ENCODE measurements around the gene STARD13.
"Not testable (repeated sequence)": the region's sequence is repeated elsewhere in the genome, so short reads cannot be mapped to it uniquely, and the experiment has no call there.

Gene STARD13

DNA sequence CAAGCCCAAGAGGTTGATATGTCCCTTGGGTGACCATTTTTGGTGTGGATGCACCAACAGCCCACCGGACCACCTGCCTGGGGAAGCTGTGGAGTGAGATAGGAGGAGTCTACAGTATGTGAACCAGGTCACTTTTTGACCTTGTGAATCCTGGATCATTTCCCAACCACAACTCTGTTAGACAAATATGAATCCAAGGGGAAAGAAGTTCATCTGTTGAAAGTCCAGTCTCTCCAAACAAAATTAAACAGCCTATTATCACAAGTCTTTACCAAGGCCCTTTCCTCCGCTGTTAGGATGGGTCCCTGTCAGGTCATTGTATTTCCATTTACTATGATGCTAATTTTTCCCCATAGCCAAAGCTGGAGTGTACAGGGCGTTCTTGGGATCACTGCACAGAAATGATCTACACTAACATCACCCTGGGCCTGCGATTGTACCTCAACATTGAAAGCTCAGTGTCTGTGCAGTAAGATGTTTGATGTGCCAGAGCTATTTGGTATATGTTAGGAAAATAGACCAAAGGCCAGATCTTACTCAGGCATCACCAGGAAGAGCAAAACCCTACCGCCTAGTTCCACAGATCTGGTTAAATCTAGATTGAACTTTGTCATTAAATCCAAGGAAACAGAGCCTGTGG lies 117.1 kb downstream of the STARD13 start:
- H3K9me3 Mint-ChIP-seq (ENCODE audit: low read depth), result no peaks in the 10 kb centered on the region

GRCh38 chr13:33167491-33167890 lies 118.1 kb downstream of the STARD13 start:
- H3K9me3 Mint-ChIP-seq (ENCODE audit: low read depth), result peaks cover 4% of the 10 kb centered on the region
- no peaks in the 10 kb centered on the region for H3K4me1 Mint-ChIP-seq (ENCODE audit: low read depth)
- H3K4me3 Mint-ChIP-seq, result no peak overlapping the region
- H3K36me3 Mint-ChIP-seq, result peaks cover 4% of the 10 kb centered on the region
- H3K27ac Mint-ChIP-seq, result no peak overlapping the region
- H3K27me3 Mint-ChIP-seq, result peaks cover 4% of the 10 kb centered on the region

More for the DNA sequence above, 117.1 kb downstream of the STARD13 start:
- H3K4me1 Mint-ChIP-seq (ENCODE audit: low read depth), result no peaks in the 10 kb centered on the region
- H3K4me3 Mint-ChIP-seq, result no peak overlapping the region
- H3K36me3 Mint-ChIP-seq, result no peaks in the 10 kb centered on the region
- peaks cover 2% of the 10 kb centered on the region for H3K27me3 Mint-ChIP-seq
- H3K27ac Mint-ChIP-seq, result no peak overlapping the region

DNA sequence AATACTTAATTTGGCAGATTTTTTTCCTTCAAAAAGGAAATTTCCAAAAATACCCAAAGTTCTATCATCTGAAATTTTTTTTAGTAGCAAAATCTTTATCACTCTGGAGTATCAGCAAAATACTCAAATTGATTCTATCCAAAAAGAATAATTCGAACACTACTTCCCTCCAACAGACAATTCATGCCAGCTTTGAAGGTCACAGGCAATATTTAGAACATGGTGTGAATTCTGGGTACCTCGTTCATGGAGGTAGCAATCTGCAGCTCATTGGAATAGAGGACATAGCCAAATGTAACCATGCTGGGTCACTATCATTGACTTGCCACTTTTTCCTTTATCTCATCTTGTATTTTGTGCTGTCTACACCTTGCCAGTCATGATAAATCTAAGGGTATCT lies 119.8 kb downstream of the STARD13 start:
- H3K36me3 Mint-ChIP-seq, result peaks cover 9% of the 10 kb centered on the region
- H3K4me3 Mint-ChIP-seq, result no peak overlapping the region
- peaks cover 13% of the 10 kb centered on the region for H3K9me3 Mint-ChIP-seq (ENCODE audit: low read depth)
- peaks cover 4% of the 10 kb centered on the region for H3K27me3 Mint-ChIP-seq
- H3K27ac Mint-ChIP-seq, result no peak overlapping the region
- H3K4me1 Mint-ChIP-seq (ENCODE audit: low read depth), result no peaks in the 10 kb centered on the region

- Mint-ChIP-seq H3K4me1 (ENCODE audit: low read depth) (no peaks in the 10 kb centered on the region), H3K27ac (no peak overlapping the region), H3K27me3 (peaks cover 4% of the 10 kb centered on the region), H3K9me3 (ENCODE audit: low read depth) (peaks cover 13% of the 10 kb centered on the region), H3K4me3 (no peak overlapping the region), H3K36me3 (peaks cover 9% of the 10 kb centered on the region)
Measured at GRCh38 chr13:33164331-33164730, 121.2 kb downstream of the STARD13 start.

DNA sequence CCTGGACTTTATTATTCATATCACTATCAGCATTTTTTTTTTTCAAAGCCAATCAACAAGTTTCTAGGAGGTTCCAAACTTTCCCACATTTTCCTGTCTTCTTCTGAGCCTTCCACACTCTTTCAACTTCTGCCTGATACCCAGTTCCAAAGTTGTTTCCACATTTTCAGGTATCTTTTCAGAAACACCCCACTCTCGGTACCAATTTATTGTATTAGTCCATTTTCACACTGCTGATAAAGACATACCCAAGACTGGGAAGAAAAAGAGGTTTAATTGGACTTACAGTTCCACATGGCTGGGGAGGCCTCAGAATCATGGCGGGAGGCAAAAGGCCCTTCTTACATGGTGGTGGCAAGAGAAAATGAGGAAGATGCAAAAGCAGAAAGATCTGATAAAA lies 122.8 kb downstream of the STARD13 start:
- H3K27ac Mint-ChIP-seq; H3K27me3 Mint-ChIP-seq; H3K36me3 Mint-ChIP-seq; H3K4me3 Mint-ChIP-seq; H3K4me1 Mint-ChIP-seq (ENCODE audit: low read depth): not testable (repeated sequence)
- peaks cover 13% of the 10 kb centered on the region for H3K9me3 Mint-ChIP-seq (ENCODE audit: low read depth)

GRCh38 chr13:33158816-33159215 lies 126.7 kb downstream of the STARD13 start:
- no peak overlapping the region for H3K27ac Mint-ChIP-seq
- H3K4me1 Mint-ChIP-seq (ENCODE audit: low read depth), result no peaks in the 10 kb centered on the region
- H3K36me3 Mint-ChIP-seq, result peaks cover 9% of the 10 kb centered on the region
- no peak overlapping the region for H3K4me3 Mint-ChIP-seq
- H3K27me3 Mint-ChIP-seq, result peaks cover 3% of the 10 kb centered on the region
- H3K9me3 Mint-ChIP-seq (ENCODE audit: low read depth), result peaks cover 13% of the 10 kb centered on the region

DNA sequence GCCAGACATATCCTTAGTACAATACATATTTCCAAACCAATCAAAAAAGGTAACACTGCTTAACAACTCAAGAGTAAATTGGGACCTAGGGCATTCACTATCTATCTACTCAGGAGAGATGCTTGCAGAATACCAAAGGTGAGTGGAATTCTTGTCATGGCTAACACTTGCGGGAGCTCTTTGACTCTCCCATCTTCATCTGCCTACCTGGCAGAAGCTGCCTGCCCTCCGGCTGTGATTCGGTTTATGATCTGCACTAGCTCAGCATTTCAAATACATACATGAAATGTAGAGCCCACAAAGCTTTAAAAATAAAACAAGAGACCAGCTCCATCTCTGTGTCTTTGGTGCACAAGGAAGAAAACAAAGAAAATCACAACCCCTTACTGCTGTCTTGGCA lies 127.3 kb downstream of the STARD13 start:
- Mint-ChIP-seq H3K36me3 (peaks cover 9% of the 10 kb centered on the region), H3K4me3 (no peak overlapping the region), H3K27ac (no peak overlapping the region), H3K27me3 (peaks cover 3% of the 10 kb centered on the region), H3K4me1 (ENCODE audit: low read depth) (no peaks in the 10 kb centered on the region), H3K9me3 (ENCODE audit: low read depth) (peaks cover 13% of the 10 kb centered on the region)

DNA sequence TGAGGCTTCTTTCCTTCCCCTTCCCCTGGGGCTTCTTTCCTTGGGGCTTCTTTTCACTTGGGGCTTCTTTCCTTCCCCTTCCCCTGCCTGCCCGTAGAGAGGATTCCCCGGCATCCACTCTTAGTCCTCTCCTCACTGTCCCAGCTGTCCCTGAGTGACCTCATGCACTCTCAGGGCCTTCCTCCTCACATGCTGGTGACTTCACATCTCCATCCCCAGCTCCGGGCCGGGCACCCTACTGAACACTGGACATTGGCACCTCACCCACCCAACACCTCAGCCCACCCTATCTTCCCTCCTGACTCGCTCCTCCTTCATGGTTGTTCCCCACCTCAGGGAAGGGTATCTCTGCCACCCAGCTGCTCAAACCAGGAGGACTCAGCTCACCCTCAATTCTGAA lies 130.6 kb downstream of the STARD13 start:
- Mint-ChIP-seq H3K27me3 (peaks cover 5% of the 10 kb centered on the region), H3K36me3 (no peaks in the 10 kb centered on the region), H3K27ac (no peak overlapping the region), H3K9me3 (ENCODE audit: low read depth) (no peaks in the 10 kb centered on the region), H3K4me1 (ENCODE audit: low read depth) (no peaks in the 10 kb centered on the region), H3K4me3 (no peak overlapping the region)

- H3K4me3 Mint-ChIP-seq, result no peak overlapping the region
- no peaks in the 10 kb centered on the region for H3K9me3 Mint-ChIP-seq (ENCODE audit: low read depth)
- H3K27ac Mint-ChIP-seq, result no peak overlapping the region
- H3K27me3 Mint-ChIP-seq, result peaks cover 5% of the 10 kb centered on the region
- H3K36me3 Mint-ChIP-seq, result no peaks in the 10 kb centered on the region
- no peaks in the 10 kb centered on the region for H3K4me1 Mint-ChIP-seq (ENCODE audit: low read depth)
Measured at GRCh38 chr13:33153421-33154404, 131.8 kb downstream of the STARD13 start.

GRCh38 chr13:33152389-33152788 lies 133.2 kb downstream of the STARD13 start:
- Mint-ChIP-seq H3K27ac (no peak overlapping the region), H3K36me3 (no peaks in the 10 kb centered on the region)

DNA sequence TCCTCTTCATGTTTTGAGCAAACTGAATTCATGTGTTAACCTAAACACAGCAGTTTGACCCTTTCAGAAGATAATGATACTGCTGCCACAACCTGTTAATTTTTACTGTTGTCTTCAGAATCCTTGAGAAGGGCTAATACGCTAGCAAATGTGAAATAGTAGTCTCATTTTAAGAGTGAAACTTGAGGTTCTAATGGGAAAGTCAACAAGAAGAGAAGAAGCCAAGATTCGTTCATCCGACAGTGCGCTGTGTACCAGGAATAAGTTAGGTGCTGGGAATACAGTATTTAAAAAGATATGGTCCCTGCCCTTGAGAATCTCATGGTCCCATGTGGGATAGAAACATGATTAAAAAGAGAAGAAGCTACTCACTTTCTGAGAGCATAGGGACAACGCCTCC lies 134.9 kb downstream of the STARD13 start:
- H3K27me3 Mint-ChIP-seq, result peaks cover 6% of the 10 kb centered on the region
- no peaks in the 10 kb centered on the region for H3K9me3 Mint-ChIP-seq (ENCODE audit: low read depth)
- no peak overlapping the region for H3K4me3 Mint-ChIP-seq
- no peaks in the 10 kb centered on the region for H3K4me1 Mint-ChIP-seq (ENCODE audit: low read depth)
- H3K27ac Mint-ChIP-seq, result no peak overlapping the region
- no peaks in the 10 kb centered on the region for H3K36me3 Mint-ChIP-seq

More at GRCh38 chr13:33152389-33152788, 133.2 kb downstream of the STARD13 start:
- Mint-ChIP-seq H3K9me3 (ENCODE audit: low read depth) (no peaks in the 10 kb centered on the region), H3K4me3 (no peak overlapping the region), H3K4me1 (ENCODE audit: low read depth) (no peaks in the 10 kb centered on the region), H3K27me3 (peaks cover 5% of the 10 kb centered on the region)

DNA sequence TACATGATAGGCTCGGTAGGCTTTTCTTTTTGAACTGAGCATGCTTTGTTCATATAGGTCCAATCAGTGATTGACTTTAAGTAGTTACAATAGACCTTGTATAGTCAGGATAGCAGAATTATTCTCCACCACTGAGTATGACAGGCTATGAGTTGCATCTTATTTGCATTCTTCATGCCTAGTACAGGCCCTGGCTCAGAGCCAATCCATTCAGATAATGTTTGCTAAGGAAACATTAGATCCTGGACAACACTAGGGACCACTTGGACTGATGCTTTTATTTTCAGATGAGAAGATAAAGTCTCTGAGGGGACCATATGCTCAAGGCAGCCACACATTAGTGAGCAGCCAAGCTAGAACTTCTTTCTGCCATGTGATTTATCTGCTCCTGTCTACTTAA lies 135.4 kb downstream of the STARD13 start:
- H3K27ac Mint-ChIP-seq, result no peak overlapping the region
- no peaks in the 10 kb centered on the region for H3K4me1 Mint-ChIP-seq (ENCODE audit: low read depth)
- H3K4me3 Mint-ChIP-seq, result no peak overlapping the region
- H3K9me3 Mint-ChIP-seq (ENCODE audit: low read depth), result no peaks in the 10 kb centered on the region
- H3K27me3 Mint-ChIP-seq, result peaks cover 6% of the 10 kb centered on the region
- no peaks in the 10 kb centered on the region for H3K36me3 Mint-ChIP-seq

GRCh38 chr13:33147832-33148231 lies 137.7 kb downstream of the STARD13 start:
- Mint-ChIP-seq H3K36me3 (no peaks in the 10 kb centered on the region), H3K9me3 (ENCODE audit: low read depth) (no peaks in the 10 kb centered on the region), H3K27ac (no peak overlapping the region), H3K27me3 (peaks cover 6% of the 10 kb centered on the region), H3K4me3 (no peak overlapping the region), H3K4me1 (ENCODE audit: low read depth) (no peaks in the 10 kb centered on the region)

DNA sequence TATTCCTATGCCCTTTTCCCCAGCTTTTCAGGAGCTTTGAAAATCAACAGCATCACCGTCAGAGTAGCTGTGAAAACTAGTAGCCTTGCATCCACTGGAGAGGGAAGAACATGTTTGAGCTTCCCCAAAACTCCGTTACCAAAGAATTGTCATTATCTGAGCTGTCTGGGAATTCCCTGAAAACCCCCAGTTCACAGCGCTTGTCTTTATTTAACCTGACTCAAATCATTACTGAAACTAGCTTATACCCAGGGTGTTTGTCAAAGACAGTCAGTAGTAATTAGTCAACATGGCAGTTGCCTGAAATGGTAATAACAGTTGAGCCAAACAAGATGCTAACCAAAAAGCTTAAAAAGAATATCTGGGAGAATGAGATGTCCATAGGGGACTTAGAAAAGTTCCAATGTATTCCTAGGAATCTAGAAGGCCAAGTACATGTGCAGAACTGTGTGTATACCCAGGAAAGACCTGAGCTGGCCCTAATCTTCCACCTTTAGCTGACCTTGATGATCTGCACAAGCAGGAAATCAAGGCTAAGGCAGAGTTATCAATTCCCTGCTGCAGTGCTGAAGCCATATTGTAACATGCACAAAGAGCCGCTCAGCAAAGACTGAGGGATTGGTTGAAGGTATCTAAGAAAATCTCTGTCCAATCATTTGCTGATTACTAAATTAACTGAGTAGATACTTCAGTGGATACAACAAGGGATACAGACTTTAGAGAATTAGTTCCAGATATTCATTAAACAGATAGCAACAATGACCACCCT lies 138.5 kb downstream of the STARD13 start:
- Mint-ChIP-seq H3K4me3 (no peak overlapping the region), H3K27ac (no peak overlapping the region), H3K9me3 (ENCODE audit: low read depth) (no peaks in the 10 kb centered on the region), H3K27me3 (peaks cover 6% of the 10 kb centered on the region), H3K36me3 (no peaks in the 10 kb centered on the region), H3K4me1 (ENCODE audit: low read depth) (no peaks in the 10 kb centered on the region)

- no peaks in the 10 kb centered on the region for H3K4me1 Mint-ChIP-seq (ENCODE audit: low read depth)
- H3K27ac Mint-ChIP-seq, result no peak overlapping the region
- no peaks in the 10 kb centered on the region for H3K9me3 Mint-ChIP-seq (ENCODE audit: low read depth)
- peaks cover 2% of the 10 kb centered on the region for H3K27me3 Mint-ChIP-seq
- H3K36me3 Mint-ChIP-seq, result no peaks in the 10 kb centered on the region
- no peak overlapping the region for H3K4me3 Mint-ChIP-seq
Measured at GRCh38 chr13:33145667-33146066, 139.9 kb downstream of the STARD13 start.

Measured in activated naive CD8-positive, alpha-beta T cell (primary cell).